Kidney epithelial cell (primary cell): Measurements from ENCODE around the gene DCK. TPM values are rescaled to one million over a fixed set of nuclear protein-coding genes. Genes with fewer than 3 reads are reported as not detected.
"Not testable (repeated sequence)": the region's sequence is repeated elsewhere in the genome, so short reads cannot be mapped to it uniquely, and the experiment has no call there.

ENCODE experiments used
- DNase-seq: peaks from one replicate; pipeline ENCODE4 v3.0.0-alpha.2; 2010; ENCODE audit warnings: low read depth
- H3K27me3 ChIP-seq: 2 replicates; pipeline ENCODE4 v1.6.0; 2011; ENCODE audit warnings: low read length; ENCODE audit not compliant: control insufficient read depth, insufficient read depth
- H3K36me3 ChIP-seq: 2 replicates; pipeline ENCODE4 v1.5.1; 2011; ENCODE audit warnings: low read length; ENCODE audit not compliant: control insufficient read depth, insufficient read depth
- H3K4me3 ChIP-seq: 2 replicates; pipeline ENCODE4 v1.5.1; 2011; ENCODE audit warnings: low read depth, mild to moderate bottlenecking, control low read depth, low read length
- CTCF ChIP-seq: IDR thresholded peaks from 2 replicates; pipeline ENCODE4 v1.5.1; 2011; ENCODE audit warnings: mild to moderate bottlenecking, moderate library complexity, low read length, control low read depth, inconsistent platforms; ENCODE audit not compliant: insufficient read depth, poor library complexity, severe bottlenecking
- total RNA-seq: library from RNA; depleted of rRNA; stranded (reverse); fragments of >200 nt; gene quantifications from 2 replicates; pipeline ENCODE4 v1.2.3, GENCODE V29; 2015

Gene DCK
- total RNA-seq, 1 donor from 2014 or later, result 16.1 TPM

- Histone ChIP-seq H3K36me3 (no peaks in the 10 kb centered on the region), H3K4me3 (peak overlapping the region; percentile 92), H3K27me3 (no peaks in the 10 kb centered on the region)
- TF ChIP-seq CTCF, result no peak
- DNase-seq, result no peak
These were observed 1.1 kb downstream of the DCK start for GRCh38 chr4:70994387-70995099.

- no peak for DNase-seq
- no peaks in the 10 kb centered on the region for H3K36me3 ChIP-seq
- TF ChIP-seq CTCF, result no peak
- no peak overlapping the region for H3K4me3 ChIP-seq
- H3K27me3 ChIP-seq, result no peaks in the 10 kb centered on the region
These were observed 2.5 kb downstream of the DCK start for GRCh38 chr4:70996018-70996360.

- Histone ChIP-seq H3K36me3 (no peaks in the 10 kb centered on the region), H3K4me3 (no peak overlapping the region)
- no peak for TF ChIP-seq CTCF
These were observed 3.6 kb downstream of the DCK start for GRCh38 chr4:70997036-70997435.

GRCh38 chr4:70997546-70997945, 4.1 kb downstream of the DCK start:
- DNase-seq, result no peak
- no peaks in the 10 kb centered on the region for H3K27me3 ChIP-seq
- no peak overlapping the region for H3K4me3 ChIP-seq
- H3K36me3 ChIP-seq, result no peaks in the 10 kb centered on the region
- TF ChIP-seq CTCF, result no peak

More at GRCh38 chr4:70997036-70997435, 3.6 kb downstream of the DCK start:
- H3K27me3 ChIP-seq, result no peaks in the 10 kb centered on the region
- no peak for DNase-seq

GRCh38 chr4:70999639-71000038, 6.2 kb downstream of the DCK start:
- DNase-seq, H3K27me3 ChIP-seq, H3K4me3 ChIP-seq, H3K36me3 ChIP-seq: not testable (repeated sequence)

GRCh38 chr4:71001363-71001762, 7.9 kb downstream of the DCK start:
- H3K36me3 ChIP-seq, H3K27me3 ChIP-seq, H3K4me3 ChIP-seq, DNase-seq: not testable (repeated sequence)

- Histone ChIP-seq H3K36me3 (no peaks in the 10 kb centered on the region), H3K4me3 (no peak overlapping the region), H3K27me3 (no peaks in the 10 kb centered on the region)
- no peak for DNase-seq
- TF ChIP-seq CTCF, result no peak
These were observed 10.9 kb downstream of the DCK start for GRCh38 chr4:71004281-71004851.

- not testable (repeated sequence) for DNase-seq, H3K36me3 ChIP-seq, H3K4me3 ChIP-seq, H3K27me3 ChIP-seq
These were observed 11.6 kb downstream of the DCK start for GRCh38 chr4:71005025-71005424.
